Activated CD8-positive, alpha-beta memory T cell treated with anti-CD3 and anti-CD28 coated beads, Interleukin-2, amount 50 U/mL, for 24 hours (primary cell): ENCODE results near the gene GRIK5.

Source experiments
- DNase-seq: peaks from one replicate; pipeline ENCODE4 v3.0.0-alpha.2; 2020; ENCODE audit errors: extremely low read depth

GRIK5 gene

GRCh38 chr19:42076380-42076944 lies 6.5 kb upstream of the GRIK5 start:
- no peak for DNase-seq

DNA sequence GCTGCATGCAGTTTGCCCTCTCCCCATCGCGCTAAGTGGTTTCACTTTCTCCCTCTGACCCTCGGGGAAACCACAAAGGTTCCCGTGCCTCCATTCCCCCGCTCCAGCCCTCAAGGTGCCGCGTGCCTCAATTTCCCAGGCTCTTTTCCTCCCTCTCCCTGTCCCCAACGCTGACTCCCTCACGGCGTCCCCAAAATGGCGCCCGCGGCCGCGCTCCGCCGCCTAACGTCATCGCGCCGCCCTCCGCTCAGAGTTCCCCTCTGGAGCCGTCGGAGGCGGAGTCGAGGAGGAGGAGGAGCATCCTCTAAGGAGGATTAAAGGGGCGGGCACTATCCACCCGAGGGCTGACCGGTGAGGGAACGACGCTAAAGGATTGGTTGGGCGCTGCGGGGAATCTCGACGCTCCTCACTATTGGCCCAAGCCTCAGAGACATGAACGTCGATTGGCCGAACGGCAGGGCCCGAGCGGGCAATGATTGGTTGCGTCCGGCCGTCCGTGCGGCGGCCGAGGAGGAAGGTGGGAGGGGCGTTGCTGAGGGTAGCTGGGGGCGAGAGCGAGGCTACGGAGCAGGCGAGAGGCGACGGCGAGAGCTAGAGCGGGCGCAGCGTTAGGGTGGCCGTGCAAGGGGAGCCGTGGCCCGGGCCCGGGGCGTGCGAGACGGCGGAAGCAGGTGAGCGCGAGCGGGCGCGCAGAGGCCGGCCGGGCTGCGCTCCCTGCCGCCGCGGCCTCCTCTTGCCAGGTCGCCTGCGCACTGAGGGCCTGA lies 5.8 kb upstream of the GRIK5 start, which contains the start of gene ZNF574:
TSS of gene ZNF574 (plus strand) at position 551 of the 764 bp plus-strand sequence. CDS start 2,441 bp downstream, outside the sequence.
- peak; percentile 89 for DNase-seq

GRCh38 chr19:42075364-42075615 lies 5.3 kb upstream of the GRIK5 start:
- no peak for DNase-seq

- DNase-seq = no peak
Measured at GRCh38 chr19:42074513-42075363, 4.7 kb upstream of the GRIK5 start.

DNA sequence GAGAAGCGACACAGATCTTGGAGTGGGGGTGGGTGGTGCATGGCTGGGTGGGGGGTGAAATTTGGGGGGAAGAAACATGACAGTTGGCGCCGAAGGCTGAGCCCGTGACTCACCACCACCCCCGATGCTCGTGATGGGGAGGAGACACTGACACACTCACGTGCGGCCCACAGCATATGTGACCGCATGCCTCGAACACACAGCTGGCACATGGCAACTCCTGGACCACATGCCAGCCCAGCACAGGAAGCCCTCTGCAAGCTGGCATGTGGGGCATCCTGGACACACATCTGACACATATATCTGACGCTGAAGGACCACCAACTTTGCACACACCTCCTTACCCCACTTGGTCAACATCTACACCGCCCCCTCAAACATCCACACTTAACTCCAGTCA lies 1.2 kb upstream of the GRIK5 start:
- no peak for DNase-seq

DNA sequence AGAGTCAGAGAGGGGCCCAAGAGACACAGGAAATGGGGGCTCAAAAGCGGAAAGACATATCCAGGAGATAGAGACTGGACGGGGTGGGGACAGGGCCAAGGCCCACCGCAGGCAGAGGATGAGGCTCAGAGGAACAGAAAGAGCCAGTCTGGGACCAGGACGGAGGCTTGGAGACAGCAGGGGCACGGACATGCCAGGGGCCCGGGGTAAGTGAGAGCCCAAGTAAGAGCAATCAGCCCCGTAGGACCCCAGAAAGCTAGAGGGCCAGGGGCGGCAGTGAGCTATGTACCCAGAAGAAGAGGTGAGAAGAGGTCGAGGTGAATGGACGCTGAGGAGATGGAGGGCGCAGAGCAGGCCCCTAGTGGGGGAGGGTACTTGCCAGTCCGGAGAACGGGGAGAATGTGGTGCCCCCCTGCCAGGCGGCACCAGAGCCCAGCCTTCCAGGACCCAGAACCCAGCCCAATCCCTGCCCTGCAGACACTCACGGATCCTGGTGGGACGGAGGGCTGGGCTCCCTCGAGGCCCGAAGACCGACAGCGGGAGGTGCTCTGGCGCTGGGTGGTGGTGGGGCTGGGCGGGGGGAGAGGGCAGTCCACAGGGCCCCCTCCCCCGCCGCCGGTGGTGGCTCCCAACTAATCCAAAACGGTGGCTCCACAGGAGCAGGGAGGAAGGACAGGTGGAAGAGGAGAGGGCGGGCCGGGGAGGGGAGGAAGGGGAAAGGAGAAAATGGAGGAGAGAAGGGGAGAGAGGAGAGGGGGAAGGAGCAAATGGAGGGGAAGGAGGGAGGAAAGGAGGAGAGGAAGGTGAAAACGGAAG lies 1.0 kb downstream of the GRIK5 start:
- DNase-seq = no peak

GRCh38 chr19:42068361-42068755 lies 1.6 kb downstream of the GRIK5 start:
- DNase-seq = no peak

DNA sequence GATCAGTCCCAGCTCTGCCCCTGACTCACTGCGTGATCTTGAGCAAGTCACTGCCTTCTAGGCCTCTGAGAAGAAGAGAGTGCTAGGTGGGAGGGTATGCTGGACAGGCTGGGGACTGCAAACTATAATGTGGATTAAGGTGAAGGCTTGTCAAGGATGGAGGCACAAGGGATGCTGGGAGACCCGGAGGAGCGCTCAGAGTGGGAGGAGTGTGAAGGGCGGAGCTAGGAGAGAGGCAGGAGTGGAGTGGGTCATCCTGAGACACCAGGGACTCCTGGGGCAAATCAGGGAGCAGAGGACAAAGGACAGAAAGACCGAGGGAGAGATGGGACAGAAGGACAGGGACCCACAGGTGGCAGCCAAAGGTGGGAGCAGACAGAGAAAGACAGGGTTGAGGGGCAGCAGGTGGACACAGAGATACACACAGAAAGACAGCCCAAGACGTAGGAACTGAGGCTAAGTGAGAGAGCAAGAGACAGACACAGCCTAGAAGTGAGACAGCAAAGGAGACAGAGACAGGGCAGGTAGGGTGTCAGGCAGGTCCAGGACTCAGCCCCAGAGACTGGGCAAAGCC lies 2.6 kb downstream of the GRIK5 start:
- no peak for DNase-seq

DNA sequence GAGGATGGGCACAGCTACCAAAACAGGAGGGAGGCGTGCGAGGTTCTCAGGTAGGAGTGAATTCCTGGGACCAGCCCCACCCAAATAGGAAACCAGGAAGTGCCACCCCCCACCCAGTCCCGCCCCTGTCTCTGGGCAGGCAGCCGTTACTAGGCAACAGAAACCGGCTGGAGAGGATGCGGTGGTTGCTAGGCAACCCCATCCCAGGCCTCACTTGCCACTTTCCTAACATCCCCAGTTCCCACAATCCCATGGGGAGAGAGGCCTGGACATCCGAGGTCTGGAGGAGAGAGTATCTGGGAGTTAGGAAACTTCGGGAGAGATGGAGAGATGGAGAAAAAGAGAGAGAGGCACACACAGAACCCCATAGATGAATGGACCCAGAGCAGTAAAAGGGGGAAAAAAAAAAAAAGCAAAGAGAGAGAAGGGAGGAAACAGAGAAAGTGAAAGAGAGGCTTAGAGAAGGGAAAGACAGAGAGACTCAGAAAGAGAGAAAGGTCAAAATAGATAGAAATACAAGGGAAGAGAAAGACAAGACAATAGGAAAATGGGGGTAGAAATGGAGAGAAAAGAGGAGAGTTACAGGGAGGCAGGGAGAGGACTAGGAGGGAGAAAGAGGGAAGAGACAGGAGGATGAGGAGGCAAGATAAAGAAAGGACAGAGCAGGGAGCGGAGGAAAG lies 3.8 kb downstream of the GRIK5 start:
- DNase-seq = no peak

DNA sequence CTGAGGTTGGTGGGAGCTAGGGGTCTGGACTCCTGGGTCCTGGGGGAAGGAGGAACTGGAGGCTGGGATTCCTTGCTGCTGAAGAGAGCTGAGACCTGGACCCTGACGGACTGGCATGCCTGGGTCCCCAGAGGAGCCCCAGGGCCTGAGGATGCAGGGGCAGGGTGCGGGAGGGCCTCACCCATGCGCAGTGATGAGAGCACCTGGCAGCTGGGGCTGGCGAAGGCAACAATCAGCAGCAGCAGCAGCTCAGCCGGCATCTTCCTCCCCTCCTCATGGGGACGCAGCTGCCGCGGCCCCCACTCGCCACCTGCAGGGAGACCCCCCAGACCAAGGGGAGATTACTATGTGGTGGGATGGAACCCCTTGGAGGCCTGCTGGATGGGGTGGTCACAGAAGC lies 4.5 kb downstream of the GRIK5 start:
- DNase-seq = no peak

GRCh38 chr19:42065051-42065450 lies 5.0 kb downstream of the GRIK5 start:
- DNase-seq = no peak

- no peak for DNase-seq
Measured at GRCh38 chr19:42064432-42064831, 5.6 kb downstream of the GRIK5 start.

- no peak for DNase-seq
Measured at GRCh38 chr19:42062381-42062780, 7.6 kb downstream of the GRIK5 start.

- no peak for DNase-seq
Measured at GRCh38 chr19:42060117-42060516, 9.9 kb downstream of the GRIK5 start.

DNA sequence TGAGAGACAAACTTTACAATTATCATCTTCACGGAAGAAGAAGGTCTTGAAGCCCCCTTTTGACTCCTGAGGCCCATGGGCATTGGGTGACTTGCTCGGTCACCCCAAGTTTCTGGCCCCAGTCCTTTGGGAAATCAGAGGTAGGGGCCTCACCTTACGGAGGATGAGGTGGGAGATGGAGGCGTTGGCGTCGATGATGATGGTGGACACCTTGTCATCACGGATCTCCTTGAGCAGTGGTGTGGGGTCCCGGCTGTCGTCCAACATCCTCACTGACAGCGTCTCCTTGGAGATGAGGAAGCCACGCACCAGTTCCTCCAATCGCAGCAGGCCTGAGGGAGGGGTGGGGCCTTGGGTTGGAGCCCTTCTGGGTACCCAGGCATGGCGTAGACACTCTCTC lies 10.8 kb downstream of the GRIK5 start:
- DNase-seq = no peak

- no peak for DNase-seq
Measured at GRCh38 chr19:42057846-42058245, 12.2 kb downstream of the GRIK5 start.

DNA sequence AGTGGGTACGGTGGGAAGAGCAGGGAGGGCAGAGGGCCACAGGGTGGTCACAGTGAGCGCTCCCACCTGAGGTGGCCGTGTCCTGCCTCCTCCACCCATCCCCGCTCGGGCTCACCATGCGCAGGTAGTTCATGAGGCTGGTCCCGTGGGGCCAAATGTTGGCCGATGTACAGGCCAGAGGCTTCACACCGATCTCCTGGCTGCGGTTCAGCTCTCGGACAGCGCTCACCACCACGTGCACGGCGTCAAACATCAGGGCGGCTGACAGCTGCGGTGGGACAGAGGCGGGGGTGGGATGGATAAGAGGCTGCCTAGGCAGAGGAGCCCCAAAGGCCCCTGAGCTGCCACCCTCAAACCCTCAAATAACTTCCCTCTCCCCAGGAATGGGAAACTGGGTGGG lies 15.8 kb downstream of the GRIK5 start:
- no peak for DNase-seq

DNA sequence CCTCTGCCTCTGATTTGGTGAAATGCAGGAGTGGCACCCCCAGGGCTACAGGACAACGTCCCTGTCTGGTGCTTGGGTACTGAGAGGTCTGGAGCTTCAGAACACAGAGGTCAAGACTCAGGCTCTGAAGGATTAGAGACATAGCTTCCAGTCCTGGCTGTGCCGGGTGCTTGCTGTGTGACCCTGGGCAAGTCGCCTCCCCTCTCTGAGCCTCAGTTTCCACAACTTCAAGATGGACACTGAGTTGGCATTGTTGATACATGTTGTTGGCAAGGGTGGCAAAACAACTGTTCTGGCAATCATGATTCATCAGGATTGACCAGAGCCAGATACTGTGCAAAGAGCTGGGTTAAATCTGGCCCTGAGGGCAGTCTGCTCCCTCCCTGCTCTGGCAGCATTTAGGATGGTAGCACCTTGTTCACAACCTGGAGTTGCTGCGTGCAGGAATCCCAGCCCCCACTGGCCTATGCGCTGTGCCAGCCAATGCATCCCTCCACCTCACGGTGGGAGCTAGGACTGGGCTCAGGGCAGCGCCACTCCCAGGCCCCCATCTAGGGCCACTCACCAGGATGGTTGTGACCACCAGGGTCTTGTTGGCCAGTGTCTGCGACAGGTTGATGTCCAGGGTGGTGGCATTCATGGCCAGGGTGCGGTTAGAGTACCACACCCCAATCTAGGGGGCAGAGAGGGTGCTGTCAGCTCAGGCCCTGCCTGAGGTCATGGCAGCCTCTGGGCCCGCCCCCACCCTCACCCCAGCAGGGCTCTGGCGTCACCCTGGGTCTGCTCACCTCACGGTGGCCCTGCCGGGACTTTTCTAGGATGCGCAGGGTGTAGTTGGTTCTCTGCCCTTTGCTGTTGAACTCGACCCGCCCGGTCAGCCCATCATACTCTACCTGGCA lies 16.7 kb downstream of the GRIK5 start:
- no peak for DNase-seq

GRCh38 chr19:42052241-42052863 lies 17.7 kb downstream of the GRIK5 start:
- no peak for DNase-seq
